B cell (primary cell): ENCODE data around the gene SHC3. TPM values are rescaled to one million over a fixed set of nuclear protein-coding genes. Genes with fewer than 3 reads are reported as not detected.

ENCODE experiments used
- ATAC-seq: fragments of 200-7000 bp; cut with Tn5 transposase; one replicate; pipeline ENCODE4 v1.10.0; 2021; ENCODE audit warnings: low read depth, mild to moderate bottlenecking, moderate number of reproducible peaks, moderate library complexity
- CTCF ChIA-PET: fragments of 350-600 bp; sonication (Branson Sonifier 250); formaldehyde crosslinking; loops from one replicate; lab custom pipeline; 2021; ENCODE audit warnings: antibody characterized with exemption, inconsistent platforms; lab: Charles Lee
- POLR2A ChIA-PET: fragments of 350-600 bp; sonication (Branson Sonifier 250); formaldehyde crosslinking; loops from one replicate; lab custom pipeline; 2021; ENCODE audit warnings: antibody characterized with exemption; lab: Charles Lee
- DNase-seq: peaks from one replicate; pipeline ENCODE4 v3.0.0; 2013
- H2AFZ ChIP-seq: 2 replicates; pipeline ENCODE4 v1.6.1; 2012; ENCODE audit warnings: mild to moderate bottlenecking, low read depth, low read length; ENCODE audit not compliant: insufficient read depth, poor library complexity, severe bottlenecking
- H3K27ac ChIP-seq, 2 donors: 1 replicate in 1 of 2; 2 replicates in 1 of 2; pipeline ENCODE4 v1.5.1; 2012 to 2013; ENCODE audit warnings: low read length in 2 of 2, mild to moderate bottlenecking in 2 of 2, moderate library complexity in 1 of 2
- H3K27me3 ChIP-seq, 4 experiments: fragments of 200-600 bp in 1 of 4; sonication (generic) in 1 of 4; replicated peaks in 1 of 4; 1 replicate in 2 of 4; 2 replicates in 2 of 4; pipeline versions ENCODE4 v1.6.1 to v1.7.0; 2013 to 2016; ENCODE audit warnings: low read length in 3 of 4, mild to moderate bottlenecking in 2 of 4, mixed read lengths in 1 of 4, moderate library complexity in 1 of 4; ENCODE audit not compliant: insufficient read depth in 4 of 4, control insufficient read depth in 3 of 4; ENCODE audit errors: control extremely low read depth in 1 of 4
- H3K36me3 ChIP-seq, 2 experiments: replicated peaks in 1 of 2; 1 replicate in 1 of 2; 2 replicates in 1 of 2; pipeline versions ENCODE4 v1.6.1 to v1.7.1; 2013; ENCODE audit warnings: low read length in 1 of 2; ENCODE audit not compliant: insufficient read depth in 2 of 2, control insufficient read depth in 1 of 2; ENCODE audit errors: control extremely low read depth in 1 of 2, extremely low read depth in 1 of 2
- H3K4me1 ChIP-seq, 2 donors: fragments of 200-600 bp in 1 of 2; sonication (generic) in 1 of 2; 1 replicate in 1 of 2; 2 replicates in 1 of 2; pipeline versions ENCODE4 v1.5.1 to v1.6.1; 2013 to 2017; ENCODE audit warnings: low read length in 2 of 2; ENCODE audit not compliant: control insufficient read depth in 2 of 2, insufficient read depth in 2 of 2
- H3K4me2 ChIP-seq: replicated peaks from 2 replicates; pipeline ENCODE3; 2012; ENCODE audit warnings: mild to moderate bottlenecking, low read depth, low read length; ENCODE audit not compliant: poor library complexity, severe bottlenecking
- H3K4me3 ChIP-seq, 5 experiments: fragments of 200-600 bp in 1 of 5; sonication (generic) in 1 of 5; 1 replicate in 3 of 5; 2 replicates in 2 of 5; pipeline versions ENCODE4 v1.5.1 to v1.7.0; 2011 to 2016; ENCODE audit warnings: low read length in 4 of 5, mild to moderate bottlenecking in 4 of 5, low read depth in 2 of 5, control low read depth in 1 of 5, moderate library complexity in 1 of 5; ENCODE audit not compliant: insufficient read depth in 1 of 5; ENCODE audit errors: control extremely low read depth in 1 of 5, extremely low read depth in 1 of 5
- H3K79me2 ChIP-seq: fragments of 200-600 bp; sonication (generic); one replicate; pipeline ENCODE4 v1.6.0; 2016; ENCODE audit warnings: low read length; ENCODE audit not compliant: control insufficient read depth, insufficient read depth
- H3K9ac ChIP-seq: fragments of 200-600 bp; sonication (generic); 2 replicates; pipeline ENCODE4 v1.6.1; 2017; ENCODE audit warnings: mild to moderate bottlenecking, low read length, moderate library complexity
- H3K9me3 ChIP-seq, 3 donors: one replicate each; pipeline versions ENCODE4 v1.6.1 to v1.7.1; 2013; ENCODE audit warnings: low read length in 2 of 3; ENCODE audit not compliant: control insufficient read depth in 2 of 3, insufficient read depth in 1 of 3; ENCODE audit errors: control extremely low read depth in 1 of 3
- H4K20me1 ChIP-seq: 2 replicates; pipeline ENCODE4 v1.6.0; 2012; ENCODE audit warnings: mild to moderate bottlenecking, low read length; ENCODE audit not compliant: insufficient read depth, control insufficient read depth, poor library complexity, severe bottlenecking
- H3K27ac Mint-ChIP-seq: one replicate; pipeline ENCODE4 v1.8.0; 2021; ENCODE audit warnings: mixed read lengths
- H3K27me3 Mint-ChIP-seq: one replicate; pipeline ENCODE4 v1.8.0; 2021; ENCODE audit warnings: mixed read lengths
- H3K4me1 Mint-ChIP-seq: one replicate; pipeline ENCODE4 v1.8.0; 2021; ENCODE audit warnings: mixed read lengths
- H3K4me3 Mint-ChIP-seq: one replicate; pipeline ENCODE4 v1.8.0; 2021; ENCODE audit warnings: mixed read lengths
- H3K9me3 Mint-ChIP-seq: one replicate; pipeline ENCODE4 v1.8.0; 2022; ENCODE audit warnings: mixed read lengths; ENCODE audit not compliant: insufficient read depth
- EZH2 ChIP-seq: IDR thresholded peaks from 2 replicates; pipeline ENCODE4 v1.6.1; 2012; ENCODE audit warnings: borderline replicate concordance, low read depth, mild to moderate bottlenecking, moderate library complexity, low read length; ENCODE audit not compliant: insufficient read depth, poor library complexity, severe bottlenecking
- WGBS: methylation state at CpG from one replicate; pipeline ENCODE4 v1.1.5; 2013; ENCODE audit warnings: missing lambda C conversion rate; ENCODE audit not compliant: insufficient coverage; 5-methylcytosine and 5-hydroxymethylcytosine counted together
- intact Hi-C: fragments of 100-400 bp; cut with micrococcal nuclease; formaldehyde crosslinking; loops from one replicate; pipeline ENCODE4 v1.10.0; 2022
- polyA plus RNA-seq: library from polyadenylated mRNA; depleted of rRNA; stranded (reverse); fragments of >200 nt; gene quantifications from 2 replicates; pipeline ENCODE4 v1.2.3, GENCODE V29; 2012
- total RNA-seq, 2 donors: library from RNA; stranded (reverse); fragments of 120-200 nt in 1 of 2; gene quantifications; 1 replicate in 1 of 2; 2 replicates in 1 of 2; pipeline versions ENCODE4 v1.2.3 to v1.2.4, GENCODE V29; 2013 to 2022
- TF ChIP-seq, protein P1 (sequence below): fragments of 200-600 bp; IDR thresholded peaks from one replicate; pipeline ENCODE4 v1.8.0; 2022; ENCODE audit warnings: antibody characterized with exemption, mild to moderate bottlenecking

SHC3 gene
- total and polyA plus RNA-seq, 2 donors (not counting 1 experiment from before 2014, with no cell fraction given) = 0.03 TPM; not detected in 1

DNA sequence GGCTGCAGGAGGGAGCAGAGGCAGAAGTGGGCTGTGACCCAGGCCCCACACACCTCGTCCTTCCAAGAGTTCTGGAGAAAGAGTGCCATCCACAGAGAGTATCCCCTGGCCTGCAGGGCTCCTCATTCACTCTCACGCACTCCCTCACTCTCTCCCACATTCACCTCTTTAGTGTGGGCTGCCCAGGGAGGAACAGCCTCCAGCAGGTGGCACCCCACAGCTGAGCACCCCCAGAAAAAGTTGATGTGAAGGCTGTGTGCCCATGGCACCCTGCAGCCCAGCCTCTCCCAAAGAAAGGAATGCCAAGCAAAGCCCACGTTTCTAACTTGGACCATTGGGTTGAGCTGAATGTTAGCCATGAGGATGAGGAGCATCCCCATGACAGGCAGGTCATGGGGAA is 4.5 kb upstream of the SHC3 start:
- H3K79me2 ChIP-seq = no peaks in the 10 kb centered on the region
- WGBS = 63% methylated on average over 2 of the region's 3 CpGs
- H3K27me3 ChIP-seq = peaks cover 0 to 42% (median 16%) of the 10 kb centered on the region in 4 experiments
- DNase-seq = no peak
- Mint-ChIP-seq H3K27me3 (peaks cover 49% of the 10 kb centered on the region), H3K4me1 (peaks cover 11% of the 10 kb centered on the region), H3K9me3 (no peaks in the 10 kb centered on the region), H3K27ac (no peak overlapping the region), H3K4me3 (no peak overlapping the region)
- TF ChIP-seq EZH2 = no peak
- TF ChIP-seq, protein P1, sequence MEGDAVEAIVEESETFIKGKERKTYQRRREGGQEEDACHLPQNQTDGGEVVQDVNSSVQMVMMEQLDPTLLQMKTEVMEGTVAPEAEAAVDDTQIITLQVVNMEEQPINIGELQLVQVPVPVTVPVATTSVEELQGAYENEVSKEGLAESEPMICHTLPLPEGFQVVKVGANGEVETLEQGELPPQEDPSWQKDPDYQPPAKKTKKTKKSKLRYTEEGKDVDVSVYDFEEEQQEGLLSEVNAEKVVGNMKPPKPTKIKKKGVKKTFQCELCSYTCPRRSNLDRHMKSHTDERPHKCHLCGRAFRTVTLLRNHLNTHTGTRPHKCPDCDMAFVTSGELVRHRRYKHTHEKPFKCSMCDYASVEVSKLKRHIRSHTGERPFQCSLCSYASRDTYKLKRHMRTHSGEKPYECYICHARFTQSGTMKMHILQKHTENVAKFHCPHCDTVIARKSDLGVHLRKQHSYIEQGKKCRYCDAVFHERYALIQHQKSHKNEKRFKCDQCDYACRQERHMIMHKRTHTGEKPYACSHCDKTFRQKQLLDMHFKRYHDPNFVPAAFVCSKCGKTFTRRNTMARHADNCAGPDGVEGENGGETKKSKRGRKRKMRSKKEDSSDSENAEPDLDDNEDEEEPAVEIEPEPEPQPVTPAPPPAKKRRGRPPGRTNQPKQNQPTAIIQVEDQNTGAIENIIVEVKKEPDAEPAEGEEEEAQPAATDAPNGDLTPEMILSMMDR = no peak
- H3K36me3 ChIP-seq = no peaks in the 10 kb centered on the region
- ChIA-PET POLR2A (no interaction called here), CTCF (no interaction called here)
- no peak overlapping the region for H3K4me3 ChIP-seq
- H3K4me1 ChIP-seq = peaks cover 20 to 21% of the 10 kb centered on the region in 2 donors
- ATAC-seq = no peak
- no peak overlapping the region for H3K4me2 ChIP-seq
- intact Hi-C loops = no loop called here
- no peak overlapping the region for H3K27ac ChIP-seq
- H3K9me3 ChIP-seq = peaks cover 0 to 4% (median 0%) of the 10 kb centered on the region in 3 donors
- H3K9ac ChIP-seq = no peak overlapping the region
- no peak overlapping the region for H2AFZ ChIP-seq
- no peaks in the 10 kb centered on the region for H4K20me1 ChIP-seq

DNA sequence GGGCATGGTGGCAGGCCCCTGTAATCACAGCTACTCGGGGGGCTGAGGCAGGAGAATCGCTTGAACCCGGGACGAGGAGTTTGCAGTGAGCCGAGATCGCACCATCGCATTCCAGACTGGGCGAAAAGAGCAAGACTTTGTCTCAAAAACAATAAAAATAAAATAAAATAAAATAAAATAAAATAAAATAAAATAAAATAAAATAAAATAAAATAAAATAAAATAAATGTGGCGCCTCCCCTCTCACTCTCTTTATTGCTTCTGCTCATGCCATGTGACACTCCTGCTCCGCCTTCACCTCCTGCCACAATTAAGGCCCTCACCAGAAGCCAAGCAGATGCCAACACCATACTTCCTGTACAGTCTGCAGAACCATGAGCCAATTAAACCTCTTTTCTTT is 3.8 kb upstream of the SHC3 start:
- no peaks in the 10 kb centered on the region for H4K20me1 ChIP-seq
- TF ChIP-seq, protein P1 = no peak
- TF ChIP-seq EZH2 = no peak
- peaks cover 21 to 24% of the 10 kb centered on the region in 2 donors for H3K4me1 ChIP-seq
- intact Hi-C loops = no loop called here
- no peak overlapping the region for H3K9ac ChIP-seq
- peaks cover 49% of the 10 kb centered on the region for H3K27me3 Mint-ChIP-seq
- H3K27ac Mint-ChIP-seq = no peak overlapping the region
- peaks cover 11% of the 10 kb centered on the region for H3K4me1 Mint-ChIP-seq
- peaks cover 0 to 47% (median 18%) of the 10 kb centered on the region in 4 experiments for H3K27me3 ChIP-seq
- no peak overlapping the region for H3K27ac ChIP-seq
- no peaks in the 10 kb centered on the region for H3K9me3 Mint-ChIP-seq
- POLR2A ChIA-PET = no interaction called here
- H3K4me2 ChIP-seq = no peak overlapping the region
- no peak overlapping the region for H3K4me3 ChIP-seq
- CTCF ChIA-PET = no interaction called here
- H3K4me3 Mint-ChIP-seq = no peak overlapping the region
- WGBS = 90% methylated on average over 2 of the region's 10 CpGs
- H2AFZ ChIP-seq = no peak overlapping the region
- ATAC-seq = no peak
- no peak for DNase-seq
- H3K36me3 ChIP-seq = no peaks in the 10 kb centered on the region
- H3K79me2 ChIP-seq = no peaks in the 10 kb centered on the region
- H3K9me3 ChIP-seq = peaks cover 0 to 4% (median 0%) of the 10 kb centered on the region in 3 donors
